ENCODE measurements around the gene PHRF1.
"Not testable (repeated sequence)": the region's sequence is repeated elsewhere in the genome, so short reads cannot be mapped to it uniquely, and the experiment has no call there.

The PHRF1 gene

GRCh38 chr11:645536-645935 lies 69.3 kb downstream of the PHRF1 start:
- DNase-seq (ENCODE audit: extremely low read depth, insufficient read length): no peak
- Histone ChIP-seq H3K4me3 (replicated peaks; ENCODE audit: low read depth, low read length) (no peak overlapping the region), H3K27me3 (replicated peaks; ENCODE audit: control insufficient read depth, insufficient read depth, low read length) (no peaks in the 10 kb centered on the region), H3K36me3 (ENCODE audit: control insufficient read depth, insufficient read depth, low read length) (peaks cover 2% of the 10 kb centered on the region)
- TF ChIP-seq CTCF (IDR thresholded peaks at IDR 0.05; ENCODE audit: insufficient read depth, low read length, poor library complexity, severe bottlenecking): no peak

GRCh38 chr11:646214-646613 lies 69.9 kb downstream of the PHRF1 start:
- no peaks in the 10 kb centered on the region for H3K27me3 ChIP-seq (replicated peaks; ENCODE audit: control insufficient read depth, insufficient read depth, low read length)
- peaks cover 2% of the 10 kb centered on the region for H3K36me3 ChIP-seq (ENCODE audit: control insufficient read depth, insufficient read depth, low read length)
- no peak overlapping the region for H3K4me3 ChIP-seq (replicated peaks; ENCODE audit: low read depth, low read length)
- TF ChIP-seq CTCF (IDR thresholded peaks at IDR 0.05; ENCODE audit: insufficient read depth, low read length, poor library complexity, severe bottlenecking): no peak
- no peak for DNase-seq (ENCODE audit: extremely low read depth, insufficient read length)

GRCh38 chr11:647672-648158 lies 71.4 kb downstream of the PHRF1 start:
- H3K27me3 ChIP-seq (replicated peaks; ENCODE audit: control insufficient read depth, insufficient read depth, low read length); H3K36me3 ChIP-seq (ENCODE audit: control insufficient read depth, insufficient read depth, low read length); DNase-seq (ENCODE audit: extremely low read depth, insufficient read length); H3K4me3 ChIP-seq (replicated peaks; ENCODE audit: low read depth, low read length): not testable (repeated sequence)

GRCh38 chr11:650482-650881 lies 74.2 kb downstream of the PHRF1 start:
- no peak for DNase-seq (ENCODE audit: extremely low read depth, insufficient read length)
- no peaks in the 10 kb centered on the region; the same call in 1 of the 2 replicates for H3K36me3 ChIP-seq (ENCODE audit: control insufficient read depth, insufficient read depth, low read length)
- TF ChIP-seq CTCF (IDR thresholded peaks at IDR 0.05; ENCODE audit: insufficient read depth, low read length, poor library complexity, severe bottlenecking): no peak
- no peaks in the 10 kb centered on the region for H3K27me3 ChIP-seq (replicated peaks; ENCODE audit: control insufficient read depth, insufficient read depth, low read length)
- no peak overlapping the region for H3K4me3 ChIP-seq (replicated peaks; ENCODE audit: low read depth, low read length)

- H3K27me3 ChIP-seq (replicated peaks; ENCODE audit: control insufficient read depth, insufficient read depth, low read length); H3K4me3 ChIP-seq (replicated peaks; ENCODE audit: low read depth, low read length); H3K36me3 ChIP-seq (ENCODE audit: control insufficient read depth, insufficient read depth, low read length); DNase-seq (ENCODE audit: extremely low read depth, insufficient read length): not testable (repeated sequence)
Observed at GRCh38 chr11:653136-653535, 76.9 kb downstream of the PHRF1 start.

- Histone ChIP-seq H3K4me3 (replicated peaks; ENCODE audit: low read depth, low read length) (no peak overlapping the region), H3K27me3 (replicated peaks; ENCODE audit: control insufficient read depth, insufficient read depth, low read length) (no peaks in the 10 kb centered on the region), H3K36me3 (ENCODE audit: control insufficient read depth, insufficient read depth, low read length) (no peaks in the 10 kb centered on the region; the same call in 1 of the 2 replicates)
- TF ChIP-seq CTCF (IDR thresholded peaks at IDR 0.05; ENCODE audit: insufficient read depth, low read length, poor library complexity, severe bottlenecking): no peak
- DNase-seq (ENCODE audit: extremely low read depth, insufficient read length): no peak
Observed at GRCh38 chr11:653837-654236, 77.6 kb downstream of the PHRF1 start.

- not testable (repeated sequence) for H3K27me3 ChIP-seq (replicated peaks; ENCODE audit: control insufficient read depth, insufficient read depth, low read length); H3K4me3 ChIP-seq (replicated peaks; ENCODE audit: low read depth, low read length); DNase-seq (ENCODE audit: extremely low read depth, insufficient read length); H3K36me3 ChIP-seq (ENCODE audit: control insufficient read depth, insufficient read depth, low read length)
Observed at GRCh38 chr11:654444-654843, 78.2 kb downstream of the PHRF1 start.
